Uterus (tissue), 2 donors: Measurements from ENCODE around the gene PRKCE.

Experiments
- CTCF ChIP-seq, 4 experiments: fragments of 200-600 bp in 2 of 4; fragments of 450-650 bp in 2 of 4; sonication (generic) in 2 of 4; IDR thresholded peaks; one replicate each; pipeline ENCODE4 v1.5.1; 2016 to 2019; ENCODE audit warnings: antibody characterized with exemption in 4 of 4, mild to moderate bottlenecking in 2 of 4, moderate library complexity in 1 of 4
- POLR2A ChIP-seq, 2 donors: fragments of 450-650 bp; IDR thresholded peaks; one replicate each; pipeline ENCODE4 v1.6.1; 2016; ENCODE audit warnings: antibody characterized with exemption in 2 of 2, mild to moderate bottlenecking in 1 of 2, moderate library complexity in 1 of 2

GRCh38 chr2:46071074-46071473 is 419.6 kb downstream of the PRKCE start:
- no peak for TF ChIP-seq CTCF (IDR thresholded peaks at IDR 0.05)
- no peak for TF ChIP-seq POLR2A (IDR thresholded peaks at IDR 0.05)
